Measurements from ENCODE around the gene HLF.

The HLF gene

DNA sequence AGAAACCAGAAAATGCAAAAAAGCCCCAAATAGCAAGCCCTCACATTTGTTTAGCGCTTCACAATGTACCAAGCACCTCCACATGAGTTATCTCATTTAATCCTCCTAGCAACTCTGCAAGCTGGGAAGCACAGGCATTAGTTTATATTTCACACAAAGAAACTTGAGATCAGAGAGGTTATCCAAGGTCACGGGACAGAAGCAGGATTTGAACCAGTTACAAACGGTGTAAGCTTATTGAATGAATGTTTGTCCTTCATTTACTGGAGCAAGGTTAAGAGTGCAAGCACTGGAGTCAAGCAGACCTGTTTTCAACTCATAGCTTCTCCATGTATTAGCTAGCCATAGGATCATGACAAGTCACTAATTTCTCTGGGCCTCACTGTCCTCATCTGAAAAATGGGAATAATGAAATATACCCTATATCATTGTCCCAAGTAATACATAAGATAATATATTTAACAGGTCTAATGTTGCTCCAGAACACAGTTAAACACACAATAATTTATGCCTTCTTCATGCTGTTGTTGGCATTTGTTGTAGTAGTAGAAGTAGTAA lies 6.1 kb upstream of the HLF start:
- no peak for DNase-seq (ENCODE audit: low read depth)

DNA sequence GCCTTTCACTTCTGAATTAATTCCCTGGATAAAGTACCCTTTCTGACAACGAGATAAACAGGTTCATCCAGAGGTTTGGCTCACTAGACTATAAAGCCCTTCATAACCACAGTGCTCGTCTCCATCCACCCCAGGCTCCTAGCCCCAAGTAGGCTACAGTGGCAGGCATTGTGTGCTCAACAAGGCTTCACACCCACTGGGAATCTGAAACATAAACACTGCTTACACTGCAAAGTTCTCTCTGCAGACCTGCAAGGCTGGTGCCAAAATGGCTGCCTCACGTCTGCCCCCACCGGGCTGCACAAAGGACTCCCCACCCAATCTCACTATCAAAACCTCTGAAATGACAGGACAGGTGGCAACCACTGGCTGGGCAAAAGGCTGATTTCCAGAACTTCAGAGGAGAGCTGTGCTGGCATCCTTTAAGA lies 5.1 kb upstream of the HLF start:
- no peak for DNase-seq (ENCODE audit: low read depth)

DNA sequence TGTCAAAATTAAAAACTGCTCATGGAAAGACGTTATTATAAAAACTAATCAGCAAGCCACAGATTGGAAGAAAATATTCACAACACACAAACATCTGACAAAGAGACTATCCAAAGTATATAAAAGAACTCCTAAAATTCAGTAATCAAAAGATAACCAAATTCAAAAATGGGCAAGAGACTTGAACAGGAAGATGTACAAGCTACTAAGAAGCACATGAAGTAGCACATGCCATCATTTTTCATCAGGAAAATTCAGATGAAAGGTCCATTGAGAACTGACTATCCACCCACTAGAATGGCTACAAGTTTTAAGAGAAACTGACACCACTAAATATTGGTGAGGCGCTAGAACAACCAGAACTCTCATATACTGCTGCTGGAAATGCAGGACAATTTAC lies 3.4 kb upstream of the HLF start:
- no peak for DNase-seq (ENCODE audit: low read depth)

DNA sequence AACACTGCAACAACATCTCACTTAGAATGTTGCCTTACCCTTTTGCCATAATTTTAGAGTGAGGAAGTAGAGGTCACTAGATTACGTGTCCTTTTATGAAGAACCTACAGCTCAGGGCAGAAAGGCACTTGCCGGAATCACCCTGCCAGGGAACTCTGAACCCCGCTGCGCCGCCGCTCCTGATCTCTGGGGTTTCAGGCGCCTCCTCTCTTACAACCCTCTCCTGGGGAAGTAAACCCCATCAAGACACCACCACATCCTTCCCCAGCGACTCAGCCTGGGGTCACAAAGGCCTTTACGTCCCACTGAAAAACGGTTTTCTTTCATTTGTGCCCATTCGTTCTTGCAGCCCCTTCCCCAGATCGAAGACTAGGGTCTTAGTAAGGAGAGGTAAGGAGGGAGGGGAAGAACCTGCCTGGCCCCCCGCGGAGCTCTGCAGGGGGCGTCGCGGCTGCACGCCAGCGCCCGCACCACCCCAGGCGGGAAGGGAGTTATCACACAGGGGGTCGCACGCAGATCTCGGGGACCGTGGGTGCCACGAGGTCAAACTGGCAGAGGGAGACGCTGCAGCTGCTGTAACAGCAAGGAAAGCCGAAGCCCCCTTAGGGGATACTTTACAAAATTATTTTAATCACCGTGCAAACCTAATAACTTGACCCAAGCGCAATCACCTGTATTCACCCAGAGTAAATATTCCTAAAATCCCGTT lies 1.0 kb upstream of the HLF start:
- no peak for DNase-seq (ENCODE audit: low read depth)

DNA sequence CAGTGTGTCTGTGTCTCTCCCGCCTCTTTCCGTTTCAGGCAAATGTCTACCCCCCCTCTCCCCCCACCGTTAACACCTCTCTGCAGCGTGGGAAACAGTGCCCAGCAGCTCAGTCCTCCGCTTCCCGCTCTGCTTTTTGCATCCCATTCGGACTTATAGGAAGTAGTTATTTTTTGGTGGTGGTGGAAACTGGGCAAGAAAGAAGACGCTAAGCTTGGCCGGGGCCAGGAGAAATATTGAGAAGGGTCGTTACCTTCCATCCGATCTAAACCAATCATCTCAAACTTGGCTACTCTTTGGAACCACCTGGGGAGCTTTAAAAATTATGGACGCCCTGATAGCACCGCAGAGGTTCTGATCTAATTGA lies 499 bp upstream of the HLF start:
- DNase-seq (ENCODE audit: low read depth): no peak

DNA sequence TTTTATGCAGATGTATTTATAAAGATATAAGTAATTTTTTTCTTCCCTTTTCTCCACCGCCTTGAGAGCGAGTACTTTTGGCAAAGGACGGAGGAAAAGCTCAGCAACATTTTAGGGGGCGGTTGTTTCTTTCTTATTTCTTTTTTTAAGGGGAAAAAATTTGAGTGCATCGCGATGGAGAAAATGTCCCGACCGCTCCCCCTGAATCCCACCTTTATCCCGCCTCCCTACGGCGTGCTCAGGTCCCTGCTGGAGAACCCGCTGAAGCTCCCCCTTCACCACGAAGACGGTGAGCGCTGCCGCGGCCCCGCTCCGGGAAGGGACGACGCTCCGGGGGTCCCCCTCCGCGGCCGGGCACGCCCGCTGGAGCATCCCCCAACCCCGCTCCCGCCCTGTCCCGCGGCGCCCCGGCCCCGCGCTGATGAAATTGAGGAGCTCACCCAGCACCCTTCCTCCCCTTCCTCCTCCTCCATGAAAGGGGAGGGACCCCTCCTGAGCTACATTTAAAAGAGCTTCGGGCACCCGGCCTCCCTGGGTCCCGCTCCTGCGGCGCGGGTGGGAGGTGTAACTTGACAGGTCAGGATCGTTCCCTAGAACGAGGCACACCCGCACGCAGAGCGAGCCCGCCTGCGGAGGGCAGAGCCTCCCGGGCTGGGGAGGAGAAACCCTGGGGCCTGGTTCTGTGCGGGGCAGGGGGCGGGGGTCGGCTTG lies 706 bp downstream of the HLF start:
- DNase-seq (ENCODE audit: low read depth): no peak

DNA sequence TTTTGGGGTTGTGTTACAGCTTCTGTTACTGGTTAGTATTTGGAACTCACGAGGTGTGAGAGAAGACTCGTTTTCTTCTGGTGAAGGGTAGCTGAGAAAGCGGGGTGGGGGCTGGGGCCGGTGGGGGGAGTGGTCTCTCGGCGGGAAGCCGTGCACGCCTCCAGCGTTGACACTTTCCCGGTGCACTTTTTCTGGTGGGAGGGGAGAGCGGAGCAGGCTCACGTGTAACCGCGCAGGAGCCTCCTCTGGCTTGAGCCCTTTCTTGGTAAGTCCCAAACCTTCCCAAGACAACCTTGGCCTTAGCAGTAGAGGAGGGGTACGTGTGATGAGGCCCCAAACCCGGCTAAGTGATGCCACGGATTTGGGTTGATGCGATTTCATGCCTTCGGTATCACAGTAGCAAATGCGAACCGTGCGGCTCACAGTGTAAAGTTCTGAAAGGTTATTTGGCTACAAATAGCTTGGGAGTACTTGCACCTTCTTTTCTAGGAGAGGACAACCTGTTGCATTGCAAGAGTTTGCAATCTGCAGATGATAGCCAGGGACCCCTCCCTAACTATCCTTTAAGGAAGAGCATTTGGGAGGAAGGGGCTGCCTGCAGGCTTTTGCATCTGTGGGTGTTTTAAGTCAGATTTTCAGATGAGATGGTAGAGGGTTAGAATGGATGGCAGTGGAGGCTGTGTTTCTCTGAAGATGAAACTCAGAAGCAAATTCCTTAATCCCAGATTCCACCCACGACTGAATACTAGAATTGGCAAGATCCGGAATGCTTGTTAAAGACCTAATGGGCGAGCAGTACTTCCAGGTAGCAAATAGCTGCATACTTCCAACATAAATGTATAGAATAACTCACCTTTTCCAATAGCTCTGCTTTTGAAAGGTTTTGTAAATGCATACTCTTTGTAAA lies 1.5 kb downstream of the HLF start:
- no peak for DNase-seq (ENCODE audit: low read depth)

DNA sequence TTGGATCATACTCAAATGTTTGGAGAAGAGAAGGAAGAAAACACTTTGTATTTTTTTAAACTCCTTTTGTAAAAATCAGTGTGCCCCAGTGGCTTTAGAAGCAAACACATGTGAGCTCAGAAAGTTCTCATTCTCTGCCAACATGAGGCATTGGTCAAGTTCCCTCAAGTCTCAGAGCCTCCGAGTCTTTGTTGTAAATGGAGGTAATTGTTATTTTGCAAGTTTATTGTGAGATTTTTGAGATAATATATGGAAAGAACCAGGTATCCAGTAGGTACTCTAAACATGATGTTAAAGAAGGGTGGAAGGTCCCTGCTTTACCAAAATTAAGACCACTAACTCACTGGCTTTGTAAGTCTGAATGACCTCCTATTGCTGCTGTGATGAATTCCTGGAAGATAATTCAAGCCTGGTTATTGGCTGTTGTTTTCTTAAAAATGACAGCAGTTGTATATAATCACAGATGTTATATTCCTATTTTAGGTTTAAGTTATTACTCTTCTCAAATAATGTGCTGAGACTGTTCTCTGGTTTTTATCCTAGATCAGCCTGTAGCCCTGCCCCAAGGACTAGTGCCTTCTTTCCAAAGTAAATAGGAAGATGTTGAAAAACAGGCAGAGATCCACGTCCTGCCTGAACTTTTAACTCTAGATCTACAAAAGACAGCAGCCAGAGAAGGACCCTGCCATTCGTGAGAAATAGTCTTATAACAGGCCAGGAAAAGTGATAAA lies 2.4 kb downstream of the HLF start:
- no peak for DNase-seq (ENCODE audit: low read depth)

DNA sequence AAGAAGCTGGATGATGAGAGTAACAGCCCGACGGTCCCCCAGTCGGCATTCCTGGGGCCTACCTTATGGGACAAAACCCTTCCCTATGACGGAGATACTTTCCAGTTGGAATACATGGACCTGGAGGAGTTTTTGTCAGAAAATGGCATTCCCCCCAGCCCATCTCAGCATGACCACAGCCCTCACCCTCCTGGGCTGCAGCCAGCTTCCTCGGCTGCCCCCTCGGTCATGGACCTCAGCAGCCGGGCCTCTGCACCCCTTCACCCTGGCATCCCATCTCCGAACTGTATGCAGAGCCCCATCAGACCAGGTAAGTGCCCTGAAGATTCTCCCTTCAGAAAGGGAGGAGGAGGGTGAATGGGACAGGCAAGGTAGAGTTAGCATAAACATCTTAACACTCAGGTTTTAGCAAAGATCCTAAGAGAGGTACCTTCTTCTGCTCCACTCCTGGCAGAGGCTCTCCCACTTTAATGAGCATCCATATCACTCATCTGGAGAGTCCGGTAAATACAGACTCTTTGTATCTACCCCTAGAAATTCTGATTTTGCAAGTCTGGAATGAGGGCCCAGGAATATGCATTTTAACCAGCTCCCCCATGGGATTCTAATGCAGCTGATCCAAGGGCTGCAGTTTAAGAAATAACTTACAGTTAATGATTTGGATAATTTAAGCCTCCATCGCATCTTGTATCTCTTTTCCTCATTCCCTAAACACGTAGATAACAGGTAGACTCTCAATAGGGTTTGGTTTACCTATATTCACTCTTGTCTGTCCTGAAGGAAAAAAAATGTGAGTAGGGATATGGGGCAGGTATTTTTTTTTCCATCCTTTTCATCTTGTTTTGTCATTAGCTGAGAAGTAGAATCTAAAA lies 3.3 kb downstream of the HLF start:
- DNase-seq (ENCODE audit: low read depth): no peak

DNA sequence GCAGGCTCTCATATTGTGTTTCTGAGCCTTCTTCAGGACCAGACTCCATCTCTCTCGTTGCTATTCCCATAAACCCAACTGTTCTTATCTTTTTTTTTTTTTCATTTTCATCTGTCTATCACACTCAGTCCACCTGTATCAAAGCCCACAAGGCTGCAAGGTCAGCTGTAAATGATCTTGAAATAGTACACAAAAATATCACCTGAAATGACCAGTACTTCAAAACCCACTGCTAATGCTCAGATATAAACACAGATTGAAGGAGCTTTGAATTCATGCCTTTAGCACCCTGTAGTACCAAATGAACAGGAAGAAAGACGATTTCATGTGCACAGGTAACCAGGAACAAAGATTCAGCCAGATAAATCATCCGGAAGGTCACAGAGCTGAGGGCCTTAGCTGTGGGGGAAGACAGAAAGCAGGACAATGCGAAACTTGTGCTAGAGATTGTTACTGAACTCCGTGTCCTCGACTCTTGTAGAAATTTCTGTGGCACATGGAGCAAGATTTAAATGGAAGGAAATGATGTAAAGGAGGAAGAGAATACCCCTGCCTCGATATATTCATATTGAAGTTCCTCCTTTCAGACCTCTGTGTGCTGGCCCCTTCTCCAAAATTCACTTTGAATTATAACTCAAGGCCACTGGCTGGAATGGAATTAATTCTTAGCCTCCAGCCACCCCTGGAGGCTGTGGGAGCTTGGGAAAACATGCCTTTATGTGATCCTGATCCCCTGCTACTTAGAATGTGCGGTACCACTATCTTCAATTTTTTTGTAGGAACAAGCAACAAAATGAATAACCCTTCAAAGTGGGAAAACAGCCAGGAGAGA lies 4.1 kb downstream of the HLF start:
- no peak for DNase-seq (ENCODE audit: low read depth)

DNA sequence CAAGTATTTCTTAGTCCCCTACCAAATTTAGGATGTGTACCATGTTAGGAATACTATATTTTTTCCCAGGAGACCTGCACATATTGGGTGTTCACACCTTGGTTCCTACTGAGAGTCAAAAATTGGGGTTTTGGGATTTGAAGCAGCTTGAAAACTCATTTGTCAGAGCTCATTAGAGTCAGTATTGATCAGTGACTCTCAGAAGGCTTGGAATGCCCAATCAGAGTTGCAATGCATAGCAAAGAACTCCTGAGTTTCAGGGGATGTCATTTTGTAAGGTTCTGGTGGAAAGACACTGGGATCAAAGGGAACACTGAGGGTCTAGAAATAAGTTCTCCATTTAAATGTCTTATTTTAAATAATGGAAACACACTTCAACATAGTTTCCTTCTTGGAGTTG lies 5.1 kb downstream of the HLF start:
- DNase-seq (ENCODE audit: low read depth): no peak

DNA sequence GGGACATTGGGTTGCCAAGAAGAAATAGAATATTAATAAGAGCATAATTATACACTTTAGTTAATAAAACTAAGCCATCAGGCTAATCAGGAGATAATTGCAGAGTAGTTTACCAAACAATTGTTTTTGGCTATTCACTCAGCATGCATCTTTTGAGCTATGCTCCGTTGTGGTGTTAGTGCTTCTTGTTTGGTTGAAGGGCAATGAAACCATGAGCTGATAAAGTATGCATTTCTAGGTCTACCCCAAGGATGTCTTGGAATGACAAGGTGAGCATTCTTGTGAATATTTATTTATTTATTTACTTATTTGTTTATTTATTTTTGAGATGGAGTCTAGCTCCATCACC lies 6.4 kb downstream of the HLF start:
- DNase-seq (ENCODE audit: low read depth): no peak

DNA sequence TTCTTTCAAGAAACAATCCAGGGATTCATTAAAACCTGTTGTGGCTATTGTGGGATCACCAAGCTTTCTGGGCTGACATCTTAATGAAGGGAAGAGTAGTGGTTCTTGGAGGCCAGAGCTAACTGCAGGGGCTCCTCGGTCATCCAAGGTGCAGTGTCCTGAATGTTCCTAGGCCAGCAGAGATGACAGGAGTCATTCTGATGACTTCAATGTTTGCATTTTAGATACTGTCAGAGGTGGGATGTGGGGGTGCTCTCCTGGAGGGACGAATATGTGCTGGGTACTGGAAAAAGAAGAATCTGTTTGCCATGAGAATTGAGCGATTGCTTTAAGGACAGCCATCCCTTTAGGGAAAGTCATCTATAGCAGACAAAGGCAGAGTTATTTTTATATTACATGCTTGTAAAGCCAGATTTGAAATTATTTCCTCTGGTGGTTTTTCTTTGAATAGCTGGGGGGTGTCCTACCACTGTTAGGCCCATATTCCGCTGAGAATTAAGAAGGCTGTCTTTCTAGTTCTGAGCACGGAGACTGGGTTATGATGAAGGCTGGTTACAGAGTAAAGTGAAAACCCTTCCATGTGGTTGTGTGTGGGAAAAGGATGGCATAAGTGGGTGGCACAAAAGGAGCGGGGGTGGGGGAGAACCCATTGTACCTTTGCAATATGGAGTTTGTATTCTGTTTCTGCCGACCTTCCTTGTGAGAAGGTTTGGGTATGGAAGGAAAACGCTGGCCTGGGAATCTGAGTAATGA lies 7.4 kb downstream of the HLF start:
- no peak for DNase-seq (ENCODE audit: low read depth)

DNA sequence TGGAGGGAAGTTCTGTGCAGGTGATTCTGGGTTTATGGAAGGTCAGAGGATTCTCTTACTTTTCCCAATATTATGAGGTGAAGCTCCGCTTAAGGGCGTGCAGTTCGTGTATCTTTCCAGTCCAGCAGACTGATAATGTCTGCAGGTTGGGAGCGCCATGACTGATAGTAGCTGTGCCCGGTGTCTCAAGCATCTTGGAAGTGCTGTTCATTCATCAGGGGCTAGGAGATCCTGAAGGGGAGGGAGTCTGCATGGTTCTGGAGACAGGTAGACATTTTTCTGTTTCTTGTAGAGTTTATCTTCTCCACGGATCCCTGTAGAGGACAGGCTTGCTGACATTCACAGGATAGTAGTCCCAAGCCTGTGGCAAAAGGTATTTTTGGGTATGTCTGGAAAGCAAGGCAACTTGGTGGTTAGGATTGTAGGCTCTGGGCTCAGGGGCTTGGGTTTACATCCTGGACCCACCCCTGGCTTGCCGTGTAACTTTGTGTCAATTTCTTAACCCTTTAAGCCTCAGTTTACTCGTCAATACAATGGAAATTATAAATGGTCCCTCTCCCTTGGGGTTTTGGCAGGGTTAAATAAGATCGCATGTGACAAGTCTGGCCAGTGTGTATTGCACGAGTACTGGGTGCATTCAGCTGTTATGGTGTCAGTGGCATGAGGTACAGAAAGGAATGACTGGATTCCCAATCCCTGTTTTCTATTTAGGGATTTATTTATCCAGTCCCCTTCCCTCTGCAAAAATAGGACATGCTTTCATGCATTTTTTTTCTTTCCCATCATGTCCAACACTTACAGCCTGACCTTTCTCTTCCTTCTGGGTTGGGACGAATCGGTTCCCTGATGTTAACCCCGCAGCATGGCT lies 8.2 kb downstream of the HLF start:
- no peak for DNase-seq (ENCODE audit: low read depth)

DNA sequence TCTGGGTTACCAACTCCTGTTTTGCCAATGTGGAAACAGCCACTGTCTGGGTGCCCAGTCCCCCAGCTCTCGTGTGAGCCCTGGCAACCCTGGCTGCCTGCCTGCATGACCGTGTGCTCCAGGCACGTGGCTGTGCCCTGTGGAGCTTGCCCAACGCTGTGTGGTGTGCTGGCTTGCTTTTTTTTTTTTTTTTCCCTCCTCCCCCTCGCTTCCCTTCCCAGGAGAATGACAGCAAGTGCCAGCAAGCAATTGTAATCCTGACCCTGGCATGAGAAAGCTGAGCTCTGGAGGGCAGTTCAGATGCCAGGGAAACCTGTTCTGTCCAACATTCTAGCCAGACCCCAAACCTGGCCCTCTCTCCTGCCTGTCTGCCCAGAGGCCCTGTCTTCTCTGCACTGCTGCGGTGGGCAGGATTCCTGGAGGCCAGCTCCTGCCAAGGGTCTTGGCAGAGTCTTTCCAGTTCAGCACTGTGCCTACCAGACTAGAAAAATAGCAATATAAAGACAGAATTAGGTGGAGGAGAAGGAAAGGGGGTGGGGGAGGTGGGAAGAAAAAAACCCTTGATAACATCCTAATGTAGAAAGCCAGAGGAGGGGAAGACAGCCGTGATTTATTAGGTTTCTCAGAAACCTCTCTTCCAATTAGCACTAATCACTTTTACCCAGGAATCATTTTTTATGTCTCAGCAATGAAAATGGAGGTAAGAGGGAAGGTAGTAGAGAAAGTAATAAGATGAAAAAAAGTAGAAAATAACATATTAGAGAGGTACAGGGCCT lies 9.0 kb downstream of the HLF start:
- DNase-seq (ENCODE audit: low read depth): no peak

DNA sequence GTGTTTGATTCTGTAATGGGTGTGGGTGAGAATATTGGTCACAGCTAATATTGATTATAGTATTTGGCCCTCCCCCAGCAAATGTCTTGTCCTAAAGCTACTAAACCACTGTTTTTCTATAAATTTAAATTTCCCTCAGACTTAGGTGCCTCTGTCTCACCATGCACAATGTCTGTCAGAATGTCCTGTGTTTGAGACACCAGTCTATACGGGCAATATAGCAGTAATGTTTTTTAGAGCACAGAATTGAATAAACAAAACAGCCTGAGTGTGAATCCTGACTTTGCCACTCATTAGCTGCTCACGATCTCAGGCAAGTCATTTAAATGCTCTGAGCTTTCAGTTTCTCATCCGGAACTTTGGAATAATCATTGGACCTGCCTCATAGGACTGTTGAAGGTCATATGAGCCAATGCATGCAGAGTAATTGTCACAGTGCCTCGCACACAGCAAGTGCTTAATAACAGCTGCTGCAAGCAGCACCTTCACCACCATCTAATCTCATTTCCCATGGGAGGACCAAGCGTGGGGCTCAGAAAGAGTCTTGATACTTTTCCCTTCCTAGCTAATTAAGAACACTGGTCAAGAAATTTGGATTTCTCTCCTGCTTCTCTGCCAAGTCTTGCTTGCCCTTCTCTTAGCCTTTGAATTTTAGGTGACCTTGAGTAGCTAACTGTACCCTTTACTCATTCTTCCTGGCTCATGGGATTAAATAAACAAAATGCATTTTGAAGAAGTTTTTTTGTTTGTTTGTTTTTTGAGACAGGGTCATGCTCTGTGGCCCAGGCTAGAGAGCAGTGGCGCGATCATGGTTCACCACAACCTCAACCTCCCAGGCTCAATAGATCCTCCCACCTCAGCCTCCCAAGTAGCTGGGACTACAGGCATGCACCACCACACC lies 9.8 kb downstream of the HLF start:
- DNase-seq (ENCODE audit: low read depth): no peak
